ENCODE measurements around the gene ATP6V0B.

Gene ATP6V0B

DNA sequence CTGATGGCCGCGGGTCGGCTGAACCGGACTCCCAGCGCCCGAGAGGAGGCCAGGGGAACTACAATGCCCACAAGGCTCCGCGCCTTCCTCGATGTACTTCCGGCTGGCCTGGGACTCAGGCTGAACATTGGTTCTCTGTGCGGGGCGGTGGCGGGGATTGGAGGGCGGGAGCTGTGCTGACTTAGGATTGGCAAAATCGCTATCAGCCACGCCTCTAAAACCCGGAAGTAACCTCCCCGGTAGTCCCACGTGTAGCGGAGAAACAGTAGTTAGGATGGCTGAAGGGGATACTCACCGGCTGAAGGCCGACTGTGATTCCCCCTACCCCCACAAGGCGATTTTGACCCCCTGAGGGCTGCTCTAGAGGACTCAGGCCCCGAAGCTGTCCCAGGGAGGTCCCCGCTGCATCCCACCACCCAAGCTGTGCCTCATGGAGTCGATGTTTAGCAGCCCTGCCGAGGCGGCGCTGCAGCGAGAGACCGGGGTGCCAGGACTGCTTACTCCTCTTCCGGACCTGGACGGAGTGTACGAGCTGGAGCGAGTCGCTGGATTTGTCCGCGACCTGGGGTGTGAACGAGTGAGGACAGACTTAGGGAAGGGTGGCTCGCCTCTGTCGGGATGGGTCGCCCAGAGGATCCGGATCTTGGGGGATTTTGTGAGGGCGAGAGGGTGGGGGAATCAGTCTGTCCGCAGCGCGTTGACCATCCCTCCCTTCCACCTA lies 4.9 kb upstream of the ATP6V0B start, which contains the start of gene DPH2:
DPH2 (plus strand) TSS at position 265 of the 721 bp plus-strand sequence; CDS start at position 431, 166 bp downstream.
- DNase-seq, result peak; percentile 97

DNA sequence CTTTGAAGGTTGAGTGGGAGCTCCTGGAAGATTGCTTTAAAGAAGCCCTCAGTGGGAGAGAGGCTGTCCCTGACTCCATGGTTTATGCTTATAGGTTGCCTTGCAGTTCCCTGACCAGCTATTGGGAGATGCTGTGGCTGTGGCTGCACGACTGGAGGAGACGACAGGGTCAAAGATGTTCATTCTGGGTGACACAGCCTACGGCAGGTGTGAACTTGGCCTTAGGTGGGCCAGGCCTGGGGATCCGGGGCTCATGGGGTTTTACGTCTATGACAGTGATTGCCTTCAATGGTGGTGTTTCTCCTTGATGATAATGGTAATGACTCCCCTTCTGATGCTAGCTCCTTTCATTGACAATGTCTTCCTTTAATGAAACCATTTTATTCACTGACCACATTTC lies 4.3 kb upstream of the ATP6V0B start:
- DNase-seq, result no peak

DNA sequence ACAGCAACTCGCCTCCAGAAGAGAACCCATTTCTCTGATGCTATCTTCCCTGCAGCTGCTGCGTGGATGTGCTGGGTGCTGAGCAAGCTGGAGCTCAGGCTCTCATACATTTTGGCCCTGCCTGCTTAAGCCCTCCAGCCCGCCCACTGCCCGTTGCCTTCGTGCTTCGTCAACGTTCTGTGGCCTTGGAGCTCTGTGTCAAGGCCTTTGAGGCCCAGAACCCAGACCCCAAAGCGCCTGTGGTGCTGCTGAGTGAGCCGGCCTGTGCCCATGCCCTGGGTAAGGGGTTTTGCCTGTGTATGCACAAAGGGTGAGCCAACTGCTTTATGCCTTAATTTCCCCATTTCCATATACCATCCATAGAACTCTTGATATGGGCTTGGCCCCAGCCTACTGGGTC lies 3.8 kb upstream of the ATP6V0B start:
- DNase-seq, result no peak

DNA sequence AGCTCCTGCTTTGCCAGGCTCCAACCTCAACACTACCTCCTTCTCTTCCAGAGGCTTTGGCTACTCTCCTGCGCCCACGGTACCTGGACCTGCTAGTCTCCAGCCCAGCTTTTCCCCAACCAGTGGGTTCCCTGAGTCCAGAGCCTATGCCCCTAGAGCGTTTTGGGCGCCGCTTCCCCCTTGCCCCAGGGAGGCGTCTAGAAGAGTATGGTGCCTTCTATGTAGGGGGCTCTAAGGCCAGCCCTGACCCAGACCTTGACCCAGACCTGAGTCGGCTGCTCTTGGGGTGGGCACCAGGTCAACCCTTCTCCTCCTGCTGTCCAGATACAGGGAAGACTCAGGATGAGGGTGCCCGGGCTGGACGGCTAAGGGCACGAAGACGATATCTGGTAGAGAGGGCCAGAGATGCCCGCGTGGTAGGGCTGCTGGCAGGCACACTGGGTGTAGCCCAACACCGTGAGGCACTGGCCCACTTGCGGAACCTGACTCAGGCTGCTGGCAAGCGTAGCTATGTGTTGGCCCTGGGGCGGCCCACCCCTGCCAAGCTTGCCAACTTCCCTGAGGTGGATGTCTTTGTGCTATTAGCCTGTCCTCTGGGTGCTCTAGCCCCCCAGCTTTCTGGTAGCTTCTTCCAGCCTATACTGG lies 3.3 kb upstream of the ATP6V0B start:
- no peak for DNase-seq

DNA sequence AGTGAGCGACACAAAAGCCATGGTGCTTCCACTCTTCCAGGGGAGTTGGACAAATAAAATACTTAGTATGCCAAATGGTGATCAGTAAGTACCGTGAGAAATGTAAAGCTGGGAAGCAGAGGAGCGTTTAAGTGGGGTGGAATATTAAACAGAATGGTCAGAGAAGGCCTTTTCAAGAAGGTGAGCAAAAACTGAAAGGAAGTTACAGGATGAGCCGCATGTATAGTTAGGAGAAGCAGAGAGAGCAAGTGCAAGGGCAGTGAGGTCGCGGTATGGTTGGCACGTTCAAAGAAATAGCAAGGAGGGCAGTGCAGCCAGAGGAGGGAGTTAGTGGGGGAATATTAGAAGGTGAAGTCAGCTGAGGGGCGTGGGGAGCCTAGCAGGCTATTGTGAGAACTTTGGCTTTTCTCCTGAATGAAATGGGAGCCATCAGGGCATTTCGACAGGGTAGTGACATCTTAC lies 748 bp upstream of the ATP6V0B start:
- DNase-seq, result no peak

DNA sequence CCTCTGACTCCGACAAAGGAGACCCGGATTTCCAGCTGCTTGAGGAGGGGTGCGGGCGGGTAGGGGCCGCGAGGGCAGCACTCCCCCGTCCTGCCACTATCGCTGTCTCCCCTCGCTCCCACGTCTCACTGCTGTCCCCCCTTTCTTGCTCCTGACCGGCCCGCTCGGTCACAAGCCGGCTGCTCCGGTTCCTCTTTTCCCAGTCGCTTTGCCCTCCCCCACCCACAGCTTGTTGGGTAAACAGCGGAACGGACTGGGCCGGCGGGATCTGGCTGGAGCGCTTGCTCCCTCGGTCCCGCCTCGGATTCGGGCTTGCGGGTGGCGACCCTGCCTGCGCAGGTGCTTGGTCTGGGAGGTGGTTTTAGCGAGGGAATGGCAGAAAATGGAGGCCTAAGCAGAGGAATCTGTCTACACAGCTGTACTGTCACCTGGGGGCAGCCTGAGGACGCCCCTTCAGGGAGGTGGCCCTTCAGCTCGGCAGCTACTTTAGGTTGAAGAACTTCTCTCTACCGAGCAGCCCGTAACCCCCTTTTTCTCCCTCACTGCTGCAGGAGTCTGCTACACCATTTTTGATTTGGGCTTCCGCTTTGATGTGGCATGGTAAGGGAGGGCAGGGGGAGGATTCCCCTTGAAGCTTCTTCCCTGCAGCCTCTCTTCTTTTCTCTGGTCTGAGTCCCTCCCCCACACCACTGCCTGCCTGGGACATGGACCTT lies 645 bp downstream of the ATP6V0B start:
- DNase-seq, result no peak

DNA sequence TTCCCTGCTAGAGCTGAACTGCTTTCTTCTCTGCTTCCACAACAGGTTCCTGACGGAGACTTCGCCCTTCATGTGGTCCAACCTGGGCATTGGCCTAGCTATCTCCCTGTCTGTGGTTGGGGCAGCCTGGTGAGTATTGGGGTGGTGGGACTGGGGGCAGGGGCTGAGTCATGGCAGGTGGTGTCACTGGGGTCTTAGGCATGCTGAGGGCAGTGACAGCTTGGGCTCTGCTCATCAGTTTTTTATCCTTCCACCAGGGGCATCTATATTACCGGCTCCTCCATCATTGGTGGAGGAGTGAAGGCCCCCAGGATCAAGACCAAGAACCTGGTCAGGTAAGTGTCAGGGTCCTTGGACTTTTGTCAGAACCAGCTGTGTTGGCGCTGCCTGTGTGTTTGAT lies 1.3 kb downstream of the ATP6V0B start:
- no peak for DNase-seq

DNA sequence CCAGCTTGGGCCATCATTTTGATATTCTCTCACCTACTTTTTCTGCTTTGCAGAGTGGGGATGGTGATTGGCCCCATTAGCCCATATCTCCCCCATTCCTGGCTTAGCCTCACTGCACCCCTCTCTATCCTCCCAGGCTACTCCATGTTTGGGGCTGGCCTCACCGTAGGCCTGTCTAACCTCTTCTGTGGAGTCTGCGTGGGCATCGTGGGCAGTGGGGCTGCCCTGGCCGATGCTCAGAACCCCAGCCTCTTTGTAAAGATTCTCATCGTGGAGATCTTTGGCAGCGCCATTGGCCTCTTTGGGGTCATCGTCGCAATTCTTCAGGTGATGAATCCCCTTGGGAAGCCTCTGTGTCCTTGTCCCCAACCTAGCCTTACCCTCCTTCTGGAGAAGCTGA lies 2.1 kb downstream of the ATP6V0B start:
- no peak for DNase-seq

DNA sequence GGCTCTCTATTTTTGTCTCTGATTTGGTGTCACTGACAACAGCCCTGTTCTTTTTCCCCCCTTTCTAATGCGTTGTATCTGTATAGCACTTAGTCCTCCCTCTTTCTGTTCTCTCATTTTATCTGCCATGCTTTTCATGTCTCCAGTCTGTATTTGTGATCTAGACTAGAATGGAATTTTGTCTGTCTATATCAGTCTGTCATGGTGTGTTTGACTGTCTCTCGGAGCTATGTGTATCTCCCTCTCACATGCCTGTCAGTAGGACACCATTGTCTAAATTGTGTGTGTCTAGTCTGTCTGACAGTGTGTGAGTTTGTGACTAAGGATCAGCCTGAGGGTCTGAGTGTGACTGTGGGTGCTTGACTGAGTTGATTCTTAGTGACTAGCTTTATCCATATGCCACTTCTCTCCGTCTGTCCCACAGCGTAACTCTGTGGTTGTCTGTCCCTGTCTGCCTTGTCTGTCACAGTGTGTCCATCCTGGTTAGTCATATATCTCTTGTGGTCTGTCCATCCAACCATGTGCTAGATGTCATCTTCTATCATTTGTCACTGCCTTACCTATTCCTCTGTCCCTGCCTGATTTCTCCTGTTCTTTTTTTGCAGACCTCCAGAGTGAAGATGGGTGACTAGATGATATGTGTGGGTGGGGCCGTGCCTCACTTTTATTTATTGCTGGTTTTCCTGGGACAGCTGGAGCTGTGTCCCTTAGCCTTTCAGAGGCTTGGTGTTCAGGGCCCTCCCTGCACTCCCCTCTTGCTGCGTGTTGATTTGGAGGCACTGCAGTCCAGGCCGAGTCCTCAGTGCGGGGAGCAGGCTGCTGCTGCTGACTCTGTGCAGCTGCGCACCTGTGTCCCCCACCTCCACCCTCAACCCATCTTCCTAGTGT lies 2.9 kb downstream of the ATP6V0B start:
- no peak for DNase-seq

DNA sequence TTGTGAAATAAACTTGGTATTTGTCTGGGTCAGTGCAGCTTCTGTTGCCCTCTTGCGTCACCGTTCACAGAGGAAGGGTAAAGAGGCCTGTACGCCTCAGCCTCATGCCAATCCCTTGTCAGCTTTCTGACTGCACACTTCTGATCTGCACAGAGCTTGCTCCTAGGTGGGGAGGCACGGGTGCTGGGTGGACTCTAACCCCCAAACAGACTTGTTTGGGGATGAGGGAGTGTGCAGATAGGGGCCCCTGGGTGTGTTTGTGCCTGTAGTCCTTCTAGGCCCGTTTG lies 3.4 kb downstream of the ATP6V0B start:
- DNase-seq, result no peak

DNA sequence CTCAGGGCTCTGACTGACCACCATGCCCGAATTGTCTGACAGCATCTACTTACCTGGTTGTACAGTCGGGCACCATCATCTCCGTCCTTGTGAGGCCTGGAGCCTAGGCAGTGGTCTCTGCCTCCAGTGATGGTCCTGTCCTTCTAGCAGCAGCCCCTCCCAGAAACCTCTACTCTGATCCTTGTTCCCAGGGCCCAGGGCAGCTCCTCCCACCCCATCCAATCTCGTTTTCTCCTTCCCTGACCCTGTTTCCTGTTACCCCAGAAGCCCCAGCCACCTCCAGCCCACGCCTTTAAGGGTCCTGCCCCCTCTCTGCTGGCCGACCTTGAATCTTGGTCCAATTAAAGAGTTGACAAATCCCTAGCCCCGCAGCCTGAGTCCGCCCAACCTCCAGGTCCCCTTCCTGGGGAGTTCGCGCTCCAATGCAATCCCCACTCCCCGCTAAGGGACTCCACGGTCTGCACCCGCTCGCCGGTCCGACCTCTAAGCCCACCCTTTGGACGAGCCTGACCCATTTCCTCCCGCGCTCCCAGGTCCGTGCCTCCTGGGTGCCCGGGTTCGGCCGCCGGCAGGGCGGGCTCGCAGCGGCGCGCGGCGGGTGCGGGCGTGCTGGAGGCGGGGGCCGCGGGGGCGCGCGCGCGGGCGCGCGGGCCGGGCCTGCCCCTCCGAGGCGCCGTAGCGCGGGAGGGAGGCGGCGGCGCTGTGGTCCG lies 3.9 kb downstream of the ATP6V0B start, which contains the start of gene B4GALT2:
B4GALT2 (plus strand) TSS at position 660 of the 710 bp plus-strand sequence. CDS start 1,951 bp downstream, outside the sequence.
- DNase-seq, result peak; percentile 50

DNA sequence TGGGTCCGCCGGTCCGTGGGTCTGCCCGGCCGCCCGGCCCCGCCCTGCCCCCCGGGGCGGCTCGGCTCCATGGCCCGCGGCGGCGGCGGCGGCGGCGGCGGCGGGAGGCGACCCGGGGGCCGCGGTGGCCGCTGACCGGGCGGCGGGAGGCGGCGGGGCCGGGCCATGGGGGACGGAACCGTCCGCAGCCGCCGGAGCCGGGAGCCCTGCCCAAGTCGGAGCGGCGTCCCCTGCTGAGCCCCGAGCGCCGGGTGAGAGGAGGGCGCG lies 4.4 kb downstream of the ATP6V0B start:
- no peak for DNase-seq

DNA sequence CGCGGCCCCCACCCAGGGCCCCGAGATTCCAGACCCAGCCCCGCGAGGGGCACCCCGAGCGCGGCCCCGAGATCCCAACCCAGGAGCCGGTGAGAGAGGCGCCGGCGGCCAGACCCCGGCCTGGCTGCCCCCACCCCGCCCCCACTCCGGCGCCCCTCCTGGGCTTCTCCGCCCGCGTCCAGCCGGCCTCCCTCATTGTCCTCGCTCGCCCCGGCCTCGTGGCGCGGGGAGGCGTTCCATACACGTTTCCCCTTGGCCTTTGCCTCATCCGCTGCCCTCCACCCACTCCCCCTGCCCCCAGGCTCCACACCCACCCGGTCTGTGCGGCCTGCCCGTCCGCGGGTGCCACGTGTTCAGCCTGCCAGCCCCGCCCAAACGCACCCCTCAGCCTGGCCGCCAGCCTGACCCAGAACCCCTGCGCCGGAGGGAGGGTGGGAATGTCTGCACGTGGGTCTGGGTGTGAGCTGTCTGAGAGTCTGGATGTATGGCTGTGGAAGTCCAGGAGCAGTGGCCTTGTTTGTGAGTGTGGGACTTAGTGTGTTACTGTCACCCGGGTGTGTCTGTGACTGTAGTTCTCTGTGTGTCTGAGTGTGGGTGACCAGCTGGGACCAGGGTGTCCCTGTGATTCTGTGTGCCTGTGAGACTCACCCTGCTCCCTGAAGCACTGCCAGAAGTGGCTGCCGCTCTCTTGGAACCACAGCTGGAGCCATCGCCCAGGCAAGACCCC lies 4.9 kb downstream of the ATP6V0B start:
- peak; percentile 73 for DNase-seq

DNA sequence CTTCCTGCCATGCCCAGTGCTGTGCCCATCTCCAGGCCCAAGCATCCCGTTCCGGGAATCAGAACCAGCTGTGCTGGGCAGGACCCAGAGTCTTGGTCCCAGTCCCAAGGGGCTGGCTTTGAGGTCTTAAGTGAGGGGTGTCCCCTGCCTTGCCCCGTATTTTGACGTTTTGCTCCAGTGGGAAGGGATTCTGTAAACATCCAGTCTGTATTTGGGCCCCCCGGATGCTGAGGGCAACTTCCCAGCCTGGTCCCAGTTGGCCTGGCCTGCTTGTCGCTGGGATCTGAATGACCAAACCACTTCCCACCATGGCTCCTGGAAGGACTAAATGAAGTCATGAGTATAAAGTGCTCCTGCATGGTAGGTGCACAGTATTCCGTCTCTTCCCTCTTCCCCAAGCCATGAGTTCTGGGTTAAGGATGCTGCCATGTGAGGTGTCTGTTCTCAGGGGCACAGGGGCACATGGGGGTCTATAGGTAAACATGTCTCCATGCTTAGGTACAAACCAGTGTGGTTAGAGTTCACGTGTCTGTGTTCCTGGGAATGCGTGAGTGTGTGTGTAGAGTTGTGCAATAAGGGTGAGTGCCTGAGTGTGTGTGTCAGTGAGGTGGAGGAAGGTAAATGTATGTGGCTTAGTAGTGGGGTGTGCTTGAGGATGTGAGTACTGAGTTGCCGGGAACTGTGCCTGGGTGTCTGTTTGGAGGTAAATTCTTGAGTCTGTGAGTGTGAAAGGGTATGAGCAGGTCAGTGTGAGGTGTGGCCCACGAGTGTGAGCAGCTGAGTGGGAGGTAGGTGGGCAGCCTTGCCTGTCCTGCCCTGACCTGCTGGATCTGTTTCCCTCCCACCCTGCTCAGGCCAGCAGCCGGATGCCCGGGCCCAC lies 5.7 kb downstream of the ATP6V0B start:
- DNase-seq, result peak; percentile 48

DNA sequence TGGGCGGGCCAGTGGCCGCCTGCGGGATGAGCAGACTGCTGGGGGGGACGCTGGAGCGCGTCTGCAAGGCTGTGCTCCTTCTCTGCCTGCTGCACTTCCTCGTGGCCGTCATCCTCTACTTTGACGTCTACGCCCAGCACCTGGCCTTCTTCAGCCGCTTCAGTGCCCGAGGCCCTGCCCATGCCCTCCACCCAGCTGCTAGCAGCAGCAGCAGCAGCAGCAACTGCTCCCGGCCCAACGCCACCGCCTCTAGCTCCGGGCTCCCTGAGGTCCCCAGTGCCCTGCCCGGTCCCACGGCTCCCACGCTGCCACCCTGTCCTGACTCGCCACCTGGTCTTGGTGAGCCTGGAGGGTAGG lies 6.4 kb downstream of the ATP6V0B start:
- no peak for DNase-seq

DNA sequence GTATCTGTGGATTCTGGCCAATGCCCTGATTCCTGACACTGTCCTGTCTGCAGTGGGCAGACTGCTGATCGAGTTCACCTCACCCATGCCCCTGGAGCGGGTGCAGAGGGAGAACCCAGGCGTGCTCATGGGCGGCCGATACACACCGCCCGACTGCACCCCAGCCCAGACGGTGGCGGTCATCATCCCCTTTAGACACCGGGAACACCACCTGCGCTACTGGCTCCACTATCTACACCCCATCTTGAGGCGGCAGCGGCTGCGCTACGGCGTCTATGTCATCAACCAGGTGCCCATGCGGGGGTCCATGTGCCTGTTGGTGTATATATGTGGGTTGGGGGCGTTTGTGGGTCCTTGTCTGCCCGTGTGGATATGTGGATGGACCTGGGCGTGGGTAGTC lies 6.9 kb downstream of the ATP6V0B start:
- no peak for DNase-seq

DNA sequence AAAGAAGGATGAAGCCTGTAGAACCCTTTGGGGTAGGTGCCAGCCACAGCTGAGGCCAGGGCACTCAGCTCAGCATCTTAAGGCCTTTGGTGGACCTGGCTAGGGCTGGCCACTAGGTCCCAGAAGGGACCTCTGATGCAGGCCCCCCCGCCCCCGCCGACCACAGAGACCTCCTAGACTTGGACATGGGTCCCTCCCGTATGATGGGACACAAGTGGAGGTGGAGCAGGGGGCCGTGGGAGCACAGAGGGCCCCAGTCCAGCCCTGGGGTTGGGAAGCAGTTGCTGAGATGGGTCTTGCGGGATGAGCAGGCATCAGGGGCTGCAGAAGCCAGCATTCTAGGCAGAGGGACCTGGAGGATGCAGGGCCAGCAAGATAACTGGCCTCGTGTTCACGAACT lies 7.5 kb downstream of the ATP6V0B start:
- no peak for DNase-seq

DNA sequence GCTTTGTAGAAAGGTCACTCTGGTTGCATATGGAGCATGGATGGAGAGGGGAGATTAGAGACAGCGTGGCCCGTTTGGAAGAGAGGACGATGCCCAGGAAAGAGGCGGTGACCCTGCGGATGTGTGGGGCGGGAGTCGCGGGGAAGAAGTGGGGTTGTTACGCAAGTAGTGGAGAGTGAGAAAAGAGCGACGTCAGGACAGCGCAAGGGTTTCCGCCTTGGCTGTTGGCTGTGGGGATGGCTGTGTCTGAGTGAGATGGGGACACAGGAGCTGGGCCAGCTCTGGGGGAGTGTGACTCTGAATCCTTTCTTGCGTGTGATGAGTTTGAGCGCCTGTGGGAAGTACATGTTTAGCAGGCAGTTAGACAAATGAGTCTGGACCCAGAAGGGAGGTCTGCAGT lies 8.0 kb downstream of the ATP6V0B start:
- no peak for DNase-seq

DNA sequence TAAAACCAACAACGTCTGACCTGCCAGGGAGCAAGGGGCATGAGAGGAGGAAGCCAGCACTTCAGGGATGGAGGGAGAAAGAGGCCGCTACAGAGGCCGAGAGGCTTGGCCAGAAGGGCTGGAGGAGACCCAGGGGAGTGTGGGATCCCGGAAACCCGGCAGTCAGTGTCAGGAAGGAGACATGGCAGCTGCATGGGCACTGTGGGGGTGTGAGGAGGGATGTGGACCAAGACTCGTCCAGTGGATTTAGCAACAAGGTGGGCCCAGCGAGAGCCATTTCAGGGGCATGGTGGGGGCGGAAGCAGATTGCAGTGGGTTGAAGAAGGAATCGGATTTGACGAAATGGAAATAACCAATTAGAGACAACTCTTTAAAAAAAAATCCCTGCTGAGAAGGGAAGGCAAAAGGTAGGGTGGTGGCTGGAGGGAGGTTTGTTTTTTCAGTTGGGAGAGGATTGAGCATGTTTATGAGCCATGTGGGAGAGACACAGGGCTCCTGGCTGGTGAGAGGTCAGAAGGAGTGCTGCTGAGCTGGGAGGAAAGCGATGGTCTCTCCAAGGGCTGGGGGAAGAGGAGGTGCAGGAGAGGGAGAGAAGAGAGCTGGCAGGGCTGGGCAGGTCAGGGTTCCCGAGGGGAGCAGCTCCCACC lies 8.6 kb downstream of the ATP6V0B start:
- DNase-seq, result no peak

DNA sequence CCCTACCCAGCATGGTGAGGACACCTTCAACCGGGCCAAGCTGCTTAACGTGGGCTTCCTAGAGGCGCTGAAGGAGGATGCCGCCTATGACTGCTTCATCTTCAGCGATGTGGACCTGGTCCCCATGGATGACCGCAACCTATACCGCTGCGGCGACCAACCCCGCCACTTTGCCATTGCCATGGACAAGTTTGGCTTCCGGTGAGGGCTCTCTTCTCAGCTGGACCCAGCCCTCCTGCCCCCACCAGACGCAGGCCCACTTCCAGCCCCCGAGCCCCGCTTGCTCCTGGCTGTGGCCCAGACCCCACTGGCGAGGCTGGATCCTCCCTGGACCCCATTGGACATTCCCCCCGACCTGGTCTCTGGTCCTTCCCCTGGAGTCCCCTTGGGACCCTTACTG lies 10.1 kb downstream of the ATP6V0B start:
- no peak for DNase-seq
